ENCODE results near the gene SYT12. TPM values are rescaled to one million over a fixed set of nuclear protein-coding genes. Genes with fewer than 3 reads are reported as not detected.

The SYT12 gene
- 1.6 TPM for polyA plus RNA-seq (2012; ENCODE audit: insufficient read length, low read depth)

- TF ChIP-seq SIN3A (IDR thresholded peaks at IDR 0.05; ENCODE audit: borderline replicate concordance, insufficient read depth, low read length) (no peak), FOXP2 (optimal IDR thresholded peaks at IDR 0.05; ENCODE audit: borderline replicate concordance, extremely low read depth, extremely low read length, insufficient read depth) (no peak), TAF1 (IDR thresholded peaks at IDR 0.05; ENCODE audit: borderline replicate concordance, insufficient read depth, low read length) (no peak), POLR2AphosphoS5 (IDR thresholded peaks at IDR 0.05; ENCODE audit: low read depth, low read length) (no peak)
- TF ChIP-seq, protein P1, sequence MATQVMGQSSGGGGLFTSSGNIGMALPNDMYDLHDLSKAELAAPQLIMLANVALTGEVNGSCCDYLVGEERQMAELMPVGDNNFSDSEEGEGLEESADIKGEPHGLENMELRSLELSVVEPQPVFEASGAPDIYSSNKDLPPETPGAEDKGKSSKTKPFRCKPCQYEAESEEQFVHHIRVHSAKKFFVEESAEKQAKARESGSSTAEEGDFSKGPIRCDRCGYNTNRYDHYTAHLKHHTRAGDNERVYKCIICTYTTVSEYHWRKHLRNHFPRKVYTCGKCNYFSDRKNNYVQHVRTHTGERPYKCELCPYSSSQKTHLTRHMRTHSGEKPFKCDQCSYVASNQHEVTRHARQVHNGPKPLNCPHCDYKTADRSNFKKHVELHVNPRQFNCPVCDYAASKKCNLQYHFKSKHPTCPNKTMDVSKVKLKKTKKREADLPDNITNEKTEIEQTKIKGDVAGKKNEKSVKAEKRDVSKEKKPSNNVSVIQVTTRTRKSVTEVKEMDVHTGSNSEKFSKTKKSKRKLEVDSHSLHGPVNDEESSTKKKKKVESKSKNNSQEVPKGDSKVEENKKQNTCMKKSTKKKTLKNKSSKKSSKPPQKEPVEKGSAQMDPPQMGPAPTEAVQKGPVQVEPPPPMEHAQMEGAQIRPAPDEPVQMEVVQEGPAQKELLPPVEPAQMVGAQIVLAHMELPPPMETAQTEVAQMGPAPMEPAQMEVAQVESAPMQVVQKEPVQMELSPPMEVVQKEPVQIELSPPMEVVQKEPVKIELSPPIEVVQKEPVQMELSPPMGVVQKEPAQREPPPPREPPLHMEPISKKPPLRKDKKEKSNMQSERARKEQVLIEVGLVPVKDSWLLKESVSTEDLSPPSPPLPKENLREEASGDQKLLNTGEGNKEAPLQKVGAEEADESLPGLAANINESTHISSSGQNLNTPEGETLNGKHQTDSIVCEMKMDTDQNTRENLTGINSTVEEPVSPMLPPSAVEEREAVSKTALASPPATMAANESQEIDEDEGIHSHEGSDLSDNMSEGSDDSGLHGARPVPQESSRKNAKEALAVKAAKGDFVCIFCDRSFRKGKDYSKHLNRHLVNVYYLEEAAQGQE (IDR thresholded peaks at IDR 0.05; ENCODE audit: insufficient read depth in 1 of 2, low read depth in 2 of 2, low read length in 2 of 2), result no peak
Measured at GRCh38 chr11:67022961-67023956, at the start of gene SYT12. Gene SYT12 (plus strand): TSS chr11:67023134. CDS start chr11:67030145, 7,011 bp downstream.

GRCh38 chr11:66973956-66974580 is 48.9 kb upstream of the SYT12 start:
- TF ChIP-seq POLR2AphosphoS5 (IDR thresholded peaks at IDR 0.05; ENCODE audit: low read depth, low read length), result no peak
- no peak for TF ChIP-seq FOXP2 (optimal IDR thresholded peaks at IDR 0.05; ENCODE audit: borderline replicate concordance, extremely low read depth, extremely low read length, insufficient read depth)

GRCh38 chr11:66974724-66975404 is 48.1 kb upstream of the SYT12 start, which contains the start of gene C11orf86:
Gene C11orf86 (plus strand): TSS chr11:66975304. CDS start chr11:66975363, 59 bp downstream.
- TF ChIP-seq POLR2AphosphoS5 (IDR thresholded peaks at IDR 0.05; ENCODE audit: low read depth, low read length) (no peak), TAF1 (IDR thresholded peaks at IDR 0.05; ENCODE audit: borderline replicate concordance, insufficient read depth, low read length) (no peak), SIN3A (IDR thresholded peaks at IDR 0.05; ENCODE audit: borderline replicate concordance, insufficient read depth, low read length) (no peak), FOXP2 (optimal IDR thresholded peaks at IDR 0.05; ENCODE audit: borderline replicate concordance, extremely low read depth, extremely low read length, insufficient read depth) (no peak)
- TF ChIP-seq, protein P1 (IDR thresholded peaks at IDR 0.05; ENCODE audit: insufficient read depth in 1 of 2, low read depth in 2 of 2, low read length in 2 of 2), result no peak

GRCh38 chr11:66975405-66976027 is 47.4 kb upstream of the SYT12 start:
- TF ChIP-seq FOXP2 (optimal IDR thresholded peaks at IDR 0.05; ENCODE audit: borderline replicate concordance, extremely low read depth, extremely low read length, insufficient read depth), result no peak

DNA sequence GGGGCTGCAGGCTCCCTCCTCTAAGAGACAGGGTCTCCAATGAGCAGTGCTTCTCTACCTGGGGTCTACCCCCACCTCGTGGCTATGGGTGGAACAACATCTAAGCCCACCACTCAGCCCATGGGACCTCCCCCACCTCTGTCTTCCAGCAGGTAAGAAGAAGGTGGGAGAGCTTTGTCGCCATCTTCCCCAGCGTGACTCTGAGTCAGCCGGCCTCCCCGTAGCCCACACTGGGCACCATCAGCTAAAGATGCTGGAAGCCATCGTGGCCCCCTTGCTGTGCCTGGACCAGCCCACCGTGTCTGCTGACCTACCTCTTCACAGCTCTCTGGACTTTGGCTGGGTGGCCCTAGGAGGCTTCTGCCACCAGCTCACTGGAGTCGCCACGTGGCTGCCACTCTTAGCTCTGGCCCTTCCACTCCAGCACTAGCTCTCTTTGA is 46.9 kb upstream of the SYT12 start:
- TF ChIP-seq, protein P1 (IDR thresholded peaks at IDR 0.05; ENCODE audit: insufficient read depth in 1 of 2, low read depth in 2 of 2, low read length in 2 of 2), result no peak
- TF ChIP-seq SIN3A (IDR thresholded peaks at IDR 0.05; ENCODE audit: borderline replicate concordance, insufficient read depth, low read length) (no peak), FOXP2 (optimal IDR thresholded peaks at IDR 0.05; ENCODE audit: borderline replicate concordance, extremely low read depth, extremely low read length, insufficient read depth) (no peak), TAF1 (IDR thresholded peaks at IDR 0.05; ENCODE audit: borderline replicate concordance, insufficient read depth, low read length) (no peak), POLR2AphosphoS5 (IDR thresholded peaks at IDR 0.05; ENCODE audit: low read depth, low read length) (no peak)
